ENCODE results near the gene SCUBE2.

SCUBE2 gene

GRCh38 chr11:9072626-9073176, 18.7 kb downstream of the SCUBE2 start:
- no peak for DNase-seq

- no peak for DNase-seq
Measured at GRCh38 chr11:9071692-9072091, 19.7 kb downstream of the SCUBE2 start.

- DNase-seq, result no peak
Measured at GRCh38 chr11:9070749-9071491, 20.5 kb downstream of the SCUBE2 start.

GRCh38 chr11:9069862-9070470, 21.4 kb downstream of the SCUBE2 start:
- DNase-seq, result no peak

GRCh38 chr11:9069256-9069655, 22.1 kb downstream of the SCUBE2 start:
- DNase-seq, result no peak

GRCh38 chr11:9066433-9066925, 24.9 kb downstream of the SCUBE2 start:
- DNase-seq, result no peak

- DNase-seq, result no peak
Measured at GRCh38 chr11:9065607-9066432, 25.6 kb downstream of the SCUBE2 start.

GRCh38 chr11:9061807-9062206, 29.6 kb downstream of the SCUBE2 start:
- no peak for DNase-seq

- DNase-seq, result no peak
Measured at GRCh38 chr11:9060700-9061111, 30.7 kb downstream of the SCUBE2 start.

- no peak for DNase-seq
Measured at GRCh38 chr11:9059406-9059805, 32.0 kb downstream of the SCUBE2 start.

- DNase-seq, result no peak
Measured at GRCh38 chr11:9057888-9058287, 33.5 kb downstream of the SCUBE2 start.

GRCh38 chr11:9057007-9057406, 34.4 kb downstream of the SCUBE2 start:
- no peak for DNase-seq

GRCh38 chr11:9056467-9056866, 34.9 kb downstream of the SCUBE2 start:
- no peak for DNase-seq

- no peak for DNase-seq
Measured at GRCh38 chr11:9053316-9054035, 37.9 kb downstream of the SCUBE2 start.

GRCh38 chr11:9052316-9052715, 39.1 kb downstream of the SCUBE2 start:
- no peak for DNase-seq

GRCh38 chr11:9049959-9050358, 41.4 kb downstream of the SCUBE2 start:
- no peak for DNase-seq

GRCh38 chr11:9047964-9048523, 43.4 kb downstream of the SCUBE2 start:
- DNase-seq, result no peak

- DNase-seq, result no peak
Measured at GRCh38 chr11:9046481-9046880, 44.9 kb downstream of the SCUBE2 start.

- DNase-seq, result no peak
Measured at GRCh38 chr11:9042488-9042887, 48.9 kb downstream of the SCUBE2 start.

- no peak for DNase-seq
Measured at GRCh38 chr11:9041747-9042146, 49.7 kb downstream of the SCUBE2 start.

GRCh38 chr11:9040410-9040809, 51.0 kb downstream of the SCUBE2 start:
- no peak for DNase-seq

GRCh38 chr11:9039863-9040262, 51.5 kb downstream of the SCUBE2 start:
- no peak for DNase-seq

Measured in amniotic stem cell (primary cell).